Naive thymus-derived CD4-positive, alpha-beta T cell (primary cell): Measurements from ENCODE around the gene EYA2. TPM values are rescaled to one million over a fixed set of nuclear protein-coding genes. Genes with fewer than 3 reads are reported as not detected.

Experiments used
- ATAC-seq: fragments of 150-1000 bp; cut with Tn5 transposase; 2 replicates; pipeline ENCODE4 v1.10.0; 2021; ENCODE audit warnings: mild to moderate bottlenecking, moderate library complexity
- CTCF ChIA-PET: fragments of 350-600 bp; sonication (Branson Sonifier 250); formaldehyde crosslinking; loops from one replicate; lab custom pipeline; 2021; ENCODE audit warnings: antibody characterized with exemption; lab: Charles Lee
- POLR2A ChIA-PET: fragments of 350-600 bp; sonication (Branson Sonifier 250); formaldehyde crosslinking; loops from one replicate; lab custom pipeline; 2021; ENCODE audit warnings: antibody characterized with exemption, inconsistent platforms; lab: Charles Lee
- DNase-seq, 9 donors: peaks; one replicate each; pipeline versions ENCODE4 v3.0.0 to v3.0.0-alpha.2; 2020 to 2022; ENCODE audit warnings: mixed read lengths in 1 of 9
- H3K27ac ChIP-seq: one replicate; pipeline ENCODE4 v1.7.0; 2013; ENCODE audit warnings: mild to moderate bottlenecking, low read depth, low read length, moderate library complexity
- H3K27me3 ChIP-seq, 2 donors: one replicate each; pipeline ENCODE4 v1.7.0; 2013; ENCODE audit warnings: low read length in 2 of 2, mild to moderate bottlenecking in 2 of 2, moderate library complexity in 2 of 2; ENCODE audit not compliant: control insufficient read depth in 2 of 2, insufficient read depth in 2 of 2
- H3K36me3 ChIP-seq, 3 experiments: 1 replicate in 2 of 3; 2 replicates in 1 of 3; pipeline ENCODE4 v1.7.0; 2013; ENCODE audit warnings: low read length in 3 of 3, mild to moderate bottlenecking in 3 of 3, moderate library complexity in 1 of 3; ENCODE audit not compliant: insufficient read depth in 3 of 3, control insufficient read depth in 2 of 3
- H3K4me1 ChIP-seq, 2 donors: one replicate each; pipeline ENCODE4 v1.7.0; 2013; ENCODE audit warnings: low read length in 2 of 2, mild to moderate bottlenecking in 2 of 2, moderate library complexity in 1 of 2; ENCODE audit not compliant: control insufficient read depth in 2 of 2, insufficient read depth in 2 of 2
- H3K4me3 ChIP-seq: 2 replicates; pipeline ENCODE4 v1.7.0; 2013; ENCODE audit warnings: mild to moderate bottlenecking, low read length
- H3K9me3 ChIP-seq, 3 experiments: 1 replicate in 2 of 3; 2 replicates in 1 of 3; pipeline ENCODE4 v1.7.0; 2013; ENCODE audit warnings: low read length in 3 of 3; ENCODE audit not compliant: control insufficient read depth in 2 of 3
- H3K27ac Mint-ChIP-seq, 9 donors: one replicate each; pipeline ENCODE4 v1.8.0; 2020 to 2022; ENCODE audit warnings: mixed read lengths in 9 of 9, mild to moderate bottlenecking in 8 of 9, moderate library complexity in 5 of 9, inconsistent platforms in 2 of 9
- H3K27me3 Mint-ChIP-seq, 5 donors: one replicate each; pipeline ENCODE4 v1.8.0; 2021 to 2022; ENCODE audit warnings: mixed read lengths in 5 of 5, mild to moderate bottlenecking in 1 of 5
- H3K36me3 Mint-ChIP-seq, 5 donors: one replicate each; pipeline ENCODE4 v1.8.0; 2020 to 2022; ENCODE audit warnings: mixed read lengths in 5 of 5, mild to moderate bottlenecking in 3 of 5, inconsistent platforms in 1 of 5
- H3K4me1 Mint-ChIP-seq, 7 donors: one replicate each; pipeline ENCODE4 v1.8.0; 2020 to 2022; ENCODE audit warnings: mixed read lengths in 7 of 7, mild to moderate bottlenecking in 3 of 7, inconsistent platforms in 1 of 7
- H3K4me3 Mint-ChIP-seq, 10 donors: one replicate each; pipeline ENCODE4 v1.8.0; 2020 to 2022; ENCODE audit warnings: mild to moderate bottlenecking in 10 of 10, mixed read lengths in 10 of 10, moderate library complexity in 6 of 10, inconsistent platforms in 2 of 10
- H3K9me3 Mint-ChIP-seq, 11 donors: one replicate each; pipeline ENCODE4 v1.8.0; 2020 to 2022; ENCODE audit warnings: mixed read lengths in 11 of 11, mild to moderate bottlenecking in 4 of 11, inconsistent platforms in 1 of 11, moderate library complexity in 1 of 11
- intact Hi-C, 2 donors: fragments of 100-400 bp; cut with micrococcal nuclease; formaldehyde crosslinking; loops; one replicate each; pipeline ENCODE4 v1.15.1; 2023
- polyA plus RNA-seq, 2 donors: library from polyadenylated mRNA; unstranded; fragments of 300-500 nt; fragmentation: Illumina TruSeq; gene quantifications; one replicate each; pipeline ENCODE4 v1.2.3, GENCODE V29; 2021
- total RNA-seq, 6 experiments: library from RNA in 5 of 6; stranded (reverse) in 5 of 6; gene quantifications; 1 replicate in 5 of 6; 2 replicates in 1 of 6; pipeline ENCODE4 v1.2.3 and lab custom pipeline; 2021 to 2026

EYA2 gene
- total and polyA plus RNA-seq, 7 experiments from 2014 or later = 0.16 TPM; not detected in 6

- intact Hi-C loops = no loop called here
- DNase-seq = no peak
Measured at GRCh38 chr20:47063808-47064207, 169.2 kb downstream of the EYA2 start.

GRCh38 chr20:47066484-47067270 is 172.0 kb downstream of the EYA2 start:
- no peak for ATAC-seq
- Mint-ChIP-seq H3K9me3 (peaks cover 4 to 48% (median 13%) of the 10 kb centered on the region in 11 donors), H3K36me3 (peaks cover 0 to 3% (median 0%) of the 10 kb centered on the region in 5 donors), H3K4me1 (no peaks in the 10 kb centered on the region), H3K27ac (no peak overlapping the region), H3K4me3 (no peak overlapping the region), H3K27me3 (peaks cover 0 to 28% (median 16%) of the 10 kb centered on the region in 5 donors)
- CTCF ChIA-PET = no interaction called here
- intact Hi-C loops = no loop called here
- Histone ChIP-seq H3K36me3 (no peaks in the 10 kb centered on the region), H3K4me3 (no peak overlapping the region), H3K4me1 (no peaks in the 10 kb centered on the region), H3K27me3 (no peaks in the 10 kb centered on the region), H3K27ac (no peak overlapping the region), H3K9me3 (peaks cover 0 to 3% (median 0%) of the 10 kb centered on the region in 3 experiments)
- POLR2A ChIA-PET = no interaction called here
- no peak for DNase-seq

More at GRCh38 chr20:47063808-47064207, 169.2 kb downstream of the EYA2 start:
- peaks cover 0 to 3% (median 0%) of the 10 kb centered on the region in 5 donors for H3K36me3 Mint-ChIP-seq
- Histone ChIP-seq H3K27me3 (no peaks in the 10 kb centered on the region), H3K9me3 (peaks cover 0 to 3% (median 0%) of the 10 kb centered on the region in 3 experiments), H3K4me3 (no peak overlapping the region), H3K27ac (no peak overlapping the region), H3K36me3 (no peaks in the 10 kb centered on the region), H3K4me1 (no peaks in the 10 kb centered on the region)
- H3K27ac Mint-ChIP-seq = no peak overlapping the region
- ChIA-PET POLR2A (no interaction called here), CTCF (no interaction called here)
- peaks cover 0 to 41% (median 18%) of the 10 kb centered on the region in 5 donors for H3K27me3 Mint-ChIP-seq
- H3K9me3 Mint-ChIP-seq = peaks cover 4 to 50% (median 14%) of the 10 kb centered on the region in 11 donors
- H3K4me1 Mint-ChIP-seq = no peaks in the 10 kb centered on the region
- ATAC-seq = no peak
- no peak overlapping the region for H3K4me3 Mint-ChIP-seq

- Histone ChIP-seq H3K4me1 (no peaks in the 10 kb centered on the region), H3K4me3 (no peak overlapping the region), H3K27me3 (no peaks in the 10 kb centered on the region), H3K27ac (no peak overlapping the region), H3K36me3 (no peaks in the 10 kb centered on the region), H3K9me3 (peaks cover 0 to 3% (median 0%) of the 10 kb centered on the region in 3 experiments)
- H3K4me3 Mint-ChIP-seq = no peak overlapping the region
- DNase-seq = no peak
- no peaks in the 10 kb centered on the region for H3K4me1 Mint-ChIP-seq
- ATAC-seq = no peak
- intact Hi-C loops = no loop called here
- peaks cover 4 to 47% (median 13%) of the 10 kb centered on the region in 11 donors for H3K9me3 Mint-ChIP-seq
- H3K27me3 Mint-ChIP-seq = peaks cover 0 to 26% (median 15%) of the 10 kb centered on the region in 5 donors
- no peak overlapping the region for H3K27ac Mint-ChIP-seq
- POLR2A ChIA-PET = no interaction called here
- CTCF ChIA-PET = no interaction called here
- H3K36me3 Mint-ChIP-seq = peaks cover 0 to 3% (median 0%) of the 10 kb centered on the region in 5 donors
Measured at GRCh38 chr20:47067776-47068175, 173.1 kb downstream of the EYA2 start.

GRCh38 chr20:47070176-47070575 is 175.5 kb downstream of the EYA2 start:
- H3K9me3 Mint-ChIP-seq = peaks cover 0 to 36% (median 11%) of the 10 kb centered on the region in 11 donors

GRCh38 chr20:47071646-47072185 is 177.1 kb downstream of the EYA2 start:
- intact Hi-C loops = no loop called here
- peaks cover 0 to 3% (median 0%) of the 10 kb centered on the region in 5 donors for H3K36me3 Mint-ChIP-seq
- Histone ChIP-seq H3K36me3 (no peaks in the 10 kb centered on the region), H3K27ac (no peak overlapping the region), H3K4me1 (no peaks in the 10 kb centered on the region), H3K4me3 (no peak overlapping the region), H3K9me3 (peaks cover 0 to 3% (median 0%) of the 10 kb centered on the region in 3 experiments), H3K27me3 (no peaks in the 10 kb centered on the region)
- ATAC-seq (no peak), DNase-seq (no peak)
- H3K4me3 Mint-ChIP-seq = no peak overlapping the region
- H3K27me3 Mint-ChIP-seq = peaks cover 0 to 31% (median 14%) of the 10 kb centered on the region in 5 donors
- no peaks in the 10 kb centered on the region for H3K4me1 Mint-ChIP-seq
- CTCF ChIA-PET = no interaction called here
- peaks cover 2 to 40% (median 11%) of the 10 kb centered on the region in 11 donors for H3K9me3 Mint-ChIP-seq
- no peak overlapping the region for H3K27ac Mint-ChIP-seq
- POLR2A ChIA-PET = no interaction called here

More at GRCh38 chr20:47070176-47070575, 175.5 kb downstream of the EYA2 start:
- no peak overlapping the region for H3K4me3 Mint-ChIP-seq
- H3K4me1 ChIP-seq = no peaks in the 10 kb centered on the region
- H3K4me3 ChIP-seq = no peak overlapping the region
- intact Hi-C loops = no loop called here
- no peaks in the 10 kb centered on the region for H3K27me3 ChIP-seq
- POLR2A ChIA-PET = no interaction called here
- no peak overlapping the region for H3K27ac ChIP-seq
- H3K27ac Mint-ChIP-seq = no peak overlapping the region
- H3K9me3 ChIP-seq = peaks cover 0 to 3% (median 0%) of the 10 kb centered on the region in 3 experiments
- DNase-seq = no peak
- ATAC-seq = no peak
- no peaks in the 10 kb centered on the region for H3K4me1 Mint-ChIP-seq
- CTCF ChIA-PET = no interaction called here
- no peaks in the 10 kb centered on the region for H3K36me3 ChIP-seq
- peaks cover 0 to 3% (median 0%) of the 10 kb centered on the region in 5 donors for H3K36me3 Mint-ChIP-seq
- peaks cover 0 to 26% (median 16%) of the 10 kb centered on the region in 5 donors for H3K27me3 Mint-ChIP-seq

GRCh38 chr20:47073766-47074475 is 179.3 kb downstream of the EYA2 start:
- Histone ChIP-seq H3K27me3 (no peaks in the 10 kb centered on the region), H3K36me3 (no peaks in the 10 kb centered on the region), H3K4me1 (no peaks in the 10 kb centered on the region), H3K4me3 (no peak overlapping the region), H3K9me3 (no peaks in the 10 kb centered on the region), H3K27ac (no peak overlapping the region)
- DNase-seq (no peak), ATAC-seq (no peak)
- no peak overlapping the region for H3K27ac Mint-ChIP-seq
- H3K9me3 Mint-ChIP-seq = peaks cover 0 to 27% (median 8%) of the 10 kb centered on the region in 11 donors
- no peaks in the 10 kb centered on the region for H3K36me3 Mint-ChIP-seq
- ChIA-PET POLR2A (no interaction called here), CTCF (no interaction called here)
- no peak overlapping the region for H3K4me3 Mint-ChIP-seq
- no peaks in the 10 kb centered on the region for H3K4me1 Mint-ChIP-seq
- peaks cover 5 to 39% (median 23%) of the 10 kb centered on the region in 5 donors for H3K27me3 Mint-ChIP-seq
- intact Hi-C loops = no loop called here
